NT2/D1 (cell line): ENCODE data around the gene CFAP97D1.
A peak's percentile ranks its signal among the peaks of the same experiment; 100 is the strongest.

Experiments used
- DNase-seq: peaks from one replicate; pipeline ENCODE4 v3.0.0-alpha.2; 2011; ENCODE audit warnings: low read depth, low spot score
- H3K27me3 ChIP-seq: 2 replicates; pipeline ENCODE4 v1.6.0; 2011; ENCODE audit warnings: mild to moderate bottlenecking; ENCODE audit not compliant: insufficient read length, insufficient read depth
- H3K36me3 ChIP-seq: 2 replicates; pipeline ENCODE4 v1.6.1; 2011; ENCODE audit warnings: mild to moderate bottlenecking, low read length, mixed read lengths; ENCODE audit not compliant: insufficient read depth, insufficient read length
- H3K4me1 ChIP-seq: 2 replicates; pipeline ENCODE4 v1.5.1; 2011; ENCODE audit not compliant: insufficient read depth, insufficient read length
- H3K4me3 ChIP-seq: 2 replicates; pipeline ENCODE4 v1.5.1; 2011; ENCODE audit warnings: low read depth; ENCODE audit not compliant: insufficient read length
- H3K9ac ChIP-seq: 2 replicates; pipeline ENCODE4 v1.6.0; 2011; ENCODE audit warnings: low read depth; ENCODE audit not compliant: insufficient read length
- H3K9me3 ChIP-seq: 2 replicates; pipeline ENCODE4 v1.5.1; 2011; ENCODE audit warnings: mild to moderate bottlenecking, low read length; ENCODE audit not compliant: insufficient read depth
- SUZ12 ChIP-seq: IDR thresholded peaks from 2 replicates; pipeline ENCODE4 v1.6.1; 2011; ENCODE audit not compliant: insufficient read length, insufficient read depth; ENCODE audit errors: extremely low read depth
- YY1 ChIP-seq: IDR thresholded peaks from 2 replicates; pipeline ENCODE4 v1.6.1; 2011; ENCODE audit not compliant: insufficient read length, insufficient read depth
- ZNF274 ChIP-seq: IDR thresholded peaks from 2 replicates; pipeline ENCODE4 v1.6.1; 2011; ENCODE audit warnings: mild to moderate bottlenecking, low read depth, low read length

Gene CFAP97D1

GRCh38 chr17:43780135-43780534, at the start of gene CFAP97D1:
Gene CFAP97D1, plus strand, starts transcription at chr17:43780435. Its CDS starts 28 bp downstream, at chr17:43780463.
- peaks cover 5% of the 10 kb centered on the region for H3K4me1 ChIP-seq
- H3K36me3 ChIP-seq = peaks cover 22% of the 10 kb centered on the region
- no peak for TF ChIP-seq ZNF274
- TF ChIP-seq YY1 = no peak
- no peak for TF ChIP-seq SUZ12
- no peaks in the 10 kb centered on the region for H3K9me3 ChIP-seq
- no peak for DNase-seq
- peak within 1 kb of the TSS; percentile 80 for H3K4me3 ChIP-seq
- peak within 1 kb of the TSS; percentile 34 for H3K9ac ChIP-seq
- no peaks in the 10 kb centered on the region for H3K27me3 ChIP-seq

- H3K4me3 ChIP-seq = no peak overlapping the region
- H3K36me3 ChIP-seq = no peaks in the 10 kb centered on the region
- H3K4me1 ChIP-seq = no peaks in the 10 kb centered on the region
- peak; percentile 60 for DNase-seq
- peaks cover 38% of the 10 kb centered on the region for H3K9me3 ChIP-seq
- TF ChIP-seq ZNF274 = no peak
- no peak for TF ChIP-seq SUZ12
- TF ChIP-seq YY1 = no peak
- no peak overlapping the region for H3K9ac ChIP-seq
- H3K27me3 ChIP-seq = no peaks in the 10 kb centered on the region
These were observed 47.3 kb upstream of the CFAP97D1 start for GRCh38 chr17:43732958-43733357.

- H3K36me3 ChIP-seq = no peaks in the 10 kb centered on the region
- no peak overlapping the region for H3K4me3 ChIP-seq
- no peak overlapping the region for H3K9ac ChIP-seq
- H3K4me1 ChIP-seq = no peaks in the 10 kb centered on the region
- no peak for TF ChIP-seq ZNF274
- TF ChIP-seq SUZ12 = no peak
- no peak for TF ChIP-seq YY1
- peaks cover 38% of the 10 kb centered on the region for H3K9me3 ChIP-seq
- H3K27me3 ChIP-seq = no peaks in the 10 kb centered on the region
- no peak for DNase-seq
These were observed 46.3 kb upstream of the CFAP97D1 start for GRCh38 chr17:43733956-43734355.

GRCh38 chr17:43734376-43734775, 45.9 kb upstream of the CFAP97D1 start:
- Histone ChIP-seq H3K9ac (no peak overlapping the region), H3K4me1 (no peaks in the 10 kb centered on the region), H3K36me3 (no peaks in the 10 kb centered on the region), H3K9me3 (peaks cover 38% of the 10 kb centered on the region), H3K4me3 (no peak overlapping the region), H3K27me3 (no peaks in the 10 kb centered on the region)
- DNase-seq = no peak
- TF ChIP-seq YY1 (no peak), ZNF274 (no peak), SUZ12 (no peak)

GRCh38 chr17:43736389-43736788, 43.8 kb upstream of the CFAP97D1 start:
- no peak for DNase-seq

GRCh38 chr17:43737722-43738121, 42.5 kb upstream of the CFAP97D1 start:
- no peaks in the 10 kb centered on the region for H3K36me3 ChIP-seq
- H3K4me3 ChIP-seq = no peak overlapping the region
- DNase-seq = no peak
- H3K9me3 ChIP-seq = peaks cover 29% of the 10 kb centered on the region
- no peak overlapping the region for H3K9ac ChIP-seq
- no peaks in the 10 kb centered on the region for H3K4me1 ChIP-seq
- H3K27me3 ChIP-seq = no peaks in the 10 kb centered on the region
- TF ChIP-seq YY1 (no peak), SUZ12 (no peak), ZNF274 (no peak)

More at GRCh38 chr17:43736389-43736788, 43.8 kb upstream of the CFAP97D1 start:
- TF ChIP-seq YY1 (no peak), SUZ12 (no peak), ZNF274 (no peak)
- Histone ChIP-seq H3K36me3 (no peaks in the 10 kb centered on the region), H3K9me3 (peaks cover 36% of the 10 kb centered on the region), H3K4me1 (no peaks in the 10 kb centered on the region), H3K4me3 (no peak overlapping the region), H3K27me3 (no peaks in the 10 kb centered on the region), H3K9ac (no peak overlapping the region)

GRCh38 chr17:43740541-43740940, 39.7 kb upstream of the CFAP97D1 start:
- no peak for TF ChIP-seq ZNF274
- TF ChIP-seq SUZ12 = no peak
- no peak for TF ChIP-seq YY1
- no peak overlapping the region for H3K4me3 ChIP-seq
- no peak overlapping the region for H3K9ac ChIP-seq
- H3K4me1 ChIP-seq = peaks cover 5% of the 10 kb centered on the region
- H3K36me3 ChIP-seq = no peaks in the 10 kb centered on the region
- no peaks in the 10 kb centered on the region for H3K27me3 ChIP-seq
- DNase-seq = no peak
- 0 out of 2 replicates have a peak, but pooled peaks cover 5% of the 10 kb centered on the region for H3K9me3 ChIP-seq
